ENCODE measurements around the gene RPL13A. TPM values are rescaled to one million over a fixed set of nuclear protein-coding genes. Genes with fewer than 3 reads are reported as not detected.

Gene RPL13A
- total and polyA plus RNA-seq, 9 of the 15 experiments (the other 6 are each of a cell fraction or from before 2014, with no cell fraction given): 1,744 to 5,482 (median 2,949) TPM

DNA sequence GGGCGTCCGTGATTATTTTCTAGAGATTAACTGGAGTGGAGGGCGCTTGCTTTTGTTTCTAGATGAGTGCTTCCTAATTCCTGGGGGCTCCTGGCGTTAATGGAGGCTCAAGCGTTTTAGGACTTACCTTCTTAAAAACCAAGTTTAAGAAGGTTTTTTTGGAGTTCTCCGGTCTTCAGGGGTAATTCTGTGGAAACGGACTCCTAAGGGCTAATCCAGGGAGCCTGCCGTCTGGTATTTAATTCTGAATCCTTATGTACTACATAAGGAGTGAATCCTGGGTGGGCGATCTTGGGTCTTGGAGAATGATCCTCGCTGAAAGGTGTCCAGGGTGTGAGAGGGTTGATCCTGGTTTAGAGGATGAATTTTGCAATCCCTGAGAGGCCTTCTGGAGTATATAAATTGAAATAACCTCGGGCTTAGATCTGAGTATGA is 9.2 kb downstream of the RPL13A start (continued):
- TF ChIP-seq, protein P1, sequence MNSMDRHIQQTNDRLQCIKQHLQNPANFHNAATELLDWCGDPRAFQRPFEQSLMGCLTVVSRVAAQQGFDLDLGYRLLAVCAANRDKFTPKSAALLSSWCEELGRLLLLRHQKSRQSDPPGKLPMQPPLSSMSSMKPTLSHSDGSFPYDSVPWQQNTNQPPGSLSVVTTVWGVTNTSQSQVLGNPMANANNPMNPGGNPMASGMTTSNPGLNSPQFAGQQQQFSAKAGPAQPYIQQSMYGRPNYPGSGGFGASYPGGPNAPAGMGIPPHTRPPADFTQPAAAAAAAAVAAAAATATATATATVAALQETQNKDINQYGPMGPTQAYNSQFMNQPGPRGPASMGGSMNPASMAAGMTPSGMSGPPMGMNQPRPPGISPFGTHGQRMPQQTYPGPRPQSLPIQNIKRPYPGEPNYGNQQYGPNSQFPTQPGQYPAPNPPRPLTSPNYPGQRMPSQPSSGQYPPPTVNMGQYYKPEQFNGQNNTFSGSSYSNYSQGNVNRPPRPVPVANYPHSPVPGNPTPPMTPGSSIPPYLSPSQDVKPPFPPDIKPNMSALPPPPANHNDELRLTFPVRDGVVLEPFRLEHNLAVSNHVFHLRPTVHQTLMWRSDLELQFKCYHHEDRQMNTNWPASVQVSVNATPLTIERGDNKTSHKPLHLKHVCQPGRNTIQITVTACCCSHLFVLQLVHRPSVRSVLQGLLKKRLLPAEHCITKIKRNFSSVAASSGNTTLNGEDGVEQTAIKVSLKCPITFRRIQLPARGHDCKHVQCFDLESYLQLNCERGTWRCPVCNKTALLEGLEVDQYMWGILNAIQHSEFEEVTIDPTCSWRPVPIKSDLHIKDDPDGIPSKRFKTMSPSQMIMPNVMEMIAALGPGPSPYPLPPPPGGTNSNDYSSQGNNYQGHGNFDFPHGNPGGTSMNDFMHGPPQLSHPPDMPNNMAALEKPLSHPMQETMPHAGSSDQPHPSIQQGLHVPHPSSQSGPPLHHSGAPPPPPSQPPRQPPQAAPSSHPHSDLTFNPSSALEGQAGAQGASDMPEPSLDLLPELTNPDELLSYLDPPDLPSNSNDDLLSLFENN (IDR thresholded peaks at IDR 0.05; ENCODE audit: low read depth in 2 of 2, low read length in 2 of 2): 0 out of 4 replicates have a peak, but pooled peaks of 1 of the 2 experiments have one; percentile 22
- TF ChIP-seq BRD9 (IDR thresholded peaks at IDR 0.05; ENCODE audit: low read depth, partially characterized antibody): peak; percentile 53
- TF ChIP-seq CHD2 (IDR thresholded peaks at IDR 0.05; ENCODE audit: low read depth, low read length): no peak
- no peak for TF ChIP-seq ZNF561 (CRISPR knock-in tag; conservative IDR thresholded peaks at IDR 0.05)
- TF ChIP-seq, protein P2, sequence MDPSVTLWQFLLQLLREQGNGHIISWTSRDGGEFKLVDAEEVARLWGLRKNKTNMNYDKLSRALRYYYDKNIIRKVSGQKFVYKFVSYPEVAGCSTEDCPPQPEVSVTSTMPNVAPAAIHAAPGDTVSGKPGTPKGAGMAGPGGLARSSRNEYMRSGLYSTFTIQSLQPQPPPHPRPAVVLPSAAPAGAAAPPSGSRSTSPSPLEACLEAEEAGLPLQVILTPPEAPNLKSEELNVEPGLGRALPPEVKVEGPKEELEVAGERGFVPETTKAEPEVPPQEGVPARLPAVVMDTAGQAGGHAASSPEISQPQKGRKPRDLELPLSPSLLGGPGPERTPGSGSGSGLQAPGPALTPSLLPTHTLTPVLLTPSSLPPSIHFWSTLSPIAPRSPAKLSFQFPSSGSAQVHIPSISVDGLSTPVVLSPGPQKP (CRISPR knock-in tag; IDR thresholded peaks at IDR 0.05): no peak
- no peak for TF ChIP-seq U2AF1 (optimal IDR thresholded peaks at IDR 0.05; ENCODE audit: low read depth, low read length)
- peak; percentile 14; the same call in 1 of the 2 replicates for TF ChIP-seq MTA3 (IDR thresholded peaks at IDR 0.05; ENCODE audit: borderline replicate concordance)
- peak in 1 of 2 experiments; percentile 21 for TF ChIP-seq AFF1 (IDR thresholded peaks at IDR 0.05; ENCODE audit: low read depth in 1 of 2, partially characterized antibody in 2 of 2)
- peak; percentile 52; the same call in 1 of the 2 replicates for TF ChIP-seq ELF1 (tag; IDR thresholded peaks at IDR 0.05)
- no peak for TF ChIP-seq EHMT2 (IDR thresholded peaks at IDR 0.05)
- 0 out of 2 replicates have a peak, but pooled peaks have one; percentile 28 for TF ChIP-seq NCOA1 (IDR thresholded peaks at IDR 0.05; ENCODE audit: low read depth)
